ENCODE results near the gene KCNMB1.
"Not testable (repeated sequence)": the region's sequence is repeated elsewhere in the genome, so short reads cannot be mapped to it uniquely, and the experiment has no call there.

The KCNMB1 gene

GRCh38 chr5:170376526-170376925 is 12.6 kb downstream of the KCNMB1 start:
- DNase-seq (ENCODE audit: low spot score), result not testable (repeated sequence)

GRCh38 chr5:170375283-170375682 is 13.9 kb downstream of the KCNMB1 start:
- no peak for DNase-seq (ENCODE audit: low spot score)

DNA sequence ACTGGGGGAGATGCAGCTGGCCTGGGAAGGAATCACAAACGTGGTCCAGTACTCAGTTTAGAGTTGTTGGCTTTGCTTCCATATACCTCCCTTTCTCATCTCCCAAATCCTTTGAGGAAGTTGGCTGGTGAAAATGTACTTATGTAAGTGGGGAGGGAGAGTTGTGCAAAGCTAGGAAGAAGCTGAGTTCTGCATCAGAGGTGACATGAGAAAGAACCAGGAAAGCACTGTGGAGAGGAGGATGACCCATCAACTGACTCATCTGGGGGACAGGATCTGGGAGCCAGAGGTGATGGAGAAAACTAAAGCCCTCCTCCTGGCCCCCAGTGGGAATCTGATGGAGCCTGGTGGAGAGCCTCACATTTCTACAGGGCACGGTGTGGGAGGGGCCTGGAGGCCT is 16.2 kb downstream of the KCNMB1 start:
- DNase-seq (ENCODE audit: low spot score), result no peak

DNA sequence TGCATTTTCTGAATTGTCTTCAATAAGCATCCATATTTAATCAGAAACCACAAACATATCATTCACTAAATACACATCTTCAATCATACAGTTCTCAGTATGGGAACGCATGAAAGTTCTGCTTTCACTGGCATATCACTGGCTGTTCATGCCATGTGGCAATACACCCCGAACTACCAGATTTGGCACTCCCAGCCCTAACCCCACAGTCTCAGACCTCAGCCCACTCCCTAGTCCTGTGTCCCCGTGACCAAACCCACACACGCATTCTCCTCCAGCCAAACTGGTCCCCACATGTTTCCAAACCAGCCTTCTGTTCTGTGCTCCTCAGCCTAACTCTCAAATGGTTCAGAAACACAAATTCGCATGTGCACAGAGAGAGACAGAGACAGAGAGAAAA is 20.6 kb downstream of the KCNMB1 start:
- DNase-seq (ENCODE audit: low spot score), result no peak

DNA sequence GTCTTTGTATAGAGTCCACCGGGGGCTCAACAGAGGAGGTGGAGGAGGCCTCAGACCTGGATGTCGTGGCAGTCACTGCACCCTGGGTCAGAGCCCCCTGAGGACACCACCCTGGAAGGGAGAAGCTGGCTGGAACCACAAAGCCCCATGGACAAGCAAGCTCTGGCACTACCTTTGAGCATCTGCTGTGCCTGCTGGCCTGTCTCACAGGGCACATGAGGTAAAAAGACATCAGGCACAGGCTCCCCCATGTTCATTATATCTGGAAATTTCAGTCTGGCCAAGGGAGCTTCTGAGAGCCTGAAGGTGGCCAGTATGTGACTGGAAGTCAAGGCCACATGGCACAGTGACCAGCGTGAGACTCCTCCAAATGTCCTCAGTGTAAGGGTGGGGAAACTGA is 22.9 kb downstream of the KCNMB1 start:
- DNase-seq (ENCODE audit: low spot score), result no peak

- DNase-seq (ENCODE audit: low spot score), result no peak
Measured at GRCh38 chr5:170365831-170366230, 23.3 kb downstream of the KCNMB1 start.

- DNase-seq (ENCODE audit: low spot score), result no peak
Measured at GRCh38 chr5:170365011-170365410, 24.2 kb downstream of the KCNMB1 start.

DNA sequence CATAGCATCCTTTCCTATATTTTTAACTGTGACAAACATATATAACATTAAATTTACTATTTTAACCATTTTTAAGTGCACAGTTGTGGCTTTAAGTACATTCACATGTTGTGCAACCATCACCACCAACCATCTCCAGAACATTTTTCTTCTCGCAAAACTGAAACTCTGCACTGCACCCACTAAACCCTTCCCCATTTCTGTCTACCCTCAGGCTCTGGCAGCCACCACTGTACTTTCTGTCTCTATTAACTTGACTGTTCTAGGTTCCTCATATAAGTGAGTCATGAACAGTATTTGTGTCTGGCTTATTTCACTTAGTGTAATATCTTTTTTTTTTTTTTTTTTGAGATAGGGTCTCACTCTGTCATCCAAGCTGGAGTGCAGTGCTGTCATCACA is 25.5 kb downstream of the KCNMB1 start:
- no peak for DNase-seq (ENCODE audit: low spot score)

DNA sequence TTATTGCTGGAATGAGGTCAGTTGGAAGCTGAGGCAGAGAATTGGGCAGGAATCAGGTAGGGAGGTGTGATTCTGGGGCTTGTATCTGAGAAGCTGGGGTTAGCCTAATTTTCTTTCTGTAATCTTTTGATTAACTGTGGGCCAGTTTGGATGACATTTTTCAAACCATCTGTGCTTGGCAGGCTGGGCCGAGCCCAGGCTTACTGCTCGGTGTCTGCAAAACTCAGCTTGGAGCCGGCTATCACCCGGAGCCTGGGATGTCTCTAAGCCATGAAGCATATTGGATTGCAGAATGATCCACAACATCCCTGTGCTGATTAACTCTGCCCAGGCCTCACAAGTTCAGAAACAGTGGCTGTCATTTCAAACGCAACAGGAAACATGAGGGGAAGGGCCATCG is 26.5 kb downstream of the KCNMB1 start:
- DNase-seq (ENCODE audit: low spot score), result no peak

GRCh38 chr5:170362102-170362501 is 27.1 kb downstream of the KCNMB1 start:
- DNase-seq (ENCODE audit: low spot score), result no peak

GRCh38 chr5:170361616-170362015 is 27.6 kb downstream of the KCNMB1 start:
- no peak for DNase-seq (ENCODE audit: low spot score)

DNA sequence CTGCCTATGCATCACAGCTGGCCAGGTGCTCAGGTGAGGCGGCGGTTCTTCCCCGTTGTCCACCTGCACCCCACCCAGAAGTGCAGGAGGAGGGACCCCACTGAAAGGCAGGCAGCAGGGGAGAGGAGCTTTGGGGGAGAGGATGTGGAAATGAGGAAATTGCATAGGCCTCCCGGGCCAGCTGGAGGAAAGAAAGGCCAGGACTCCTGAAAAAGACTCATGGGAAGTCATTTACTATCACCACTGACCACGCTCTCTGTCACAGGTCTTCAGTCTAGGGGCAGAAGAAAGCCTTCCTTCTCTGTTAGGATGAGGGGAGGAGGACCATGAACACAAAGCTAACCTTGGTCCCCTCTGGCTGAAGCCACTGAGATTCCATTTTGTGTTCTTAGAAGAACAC is 28.1 kb downstream of the KCNMB1 start:
- DNase-seq (ENCODE audit: low spot score), result no peak

GRCh38 chr5:170360709-170361108 is 28.5 kb downstream of the KCNMB1 start:
- DNase-seq (ENCODE audit: low spot score), result no peak

DNA sequence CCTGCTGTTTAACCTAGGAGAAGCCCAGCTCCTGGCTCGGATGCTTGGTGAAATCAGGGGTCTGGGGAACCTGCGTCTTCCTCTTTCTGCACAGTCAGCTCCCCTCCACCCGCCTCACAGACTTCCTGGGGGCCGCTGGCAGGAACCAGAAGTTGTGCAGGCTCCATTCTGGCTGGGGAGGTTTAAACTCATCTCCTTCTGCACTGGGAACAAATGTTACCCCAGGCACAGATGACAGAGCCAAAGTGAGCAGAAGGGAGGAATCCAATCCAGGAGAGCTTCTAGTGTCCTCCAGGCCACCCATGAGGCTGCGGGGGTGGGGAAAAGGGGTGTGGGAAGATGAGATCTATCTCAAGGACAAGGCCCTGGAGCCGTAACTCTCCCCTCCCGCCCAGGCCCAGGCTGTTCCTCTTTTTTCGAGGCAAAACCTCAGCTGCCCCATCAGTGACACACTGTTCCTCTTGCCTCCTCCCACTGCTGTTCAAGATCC is 31.2 kb downstream of the KCNMB1 start:
- DNase-seq (ENCODE audit: low spot score), result no peak

DNA sequence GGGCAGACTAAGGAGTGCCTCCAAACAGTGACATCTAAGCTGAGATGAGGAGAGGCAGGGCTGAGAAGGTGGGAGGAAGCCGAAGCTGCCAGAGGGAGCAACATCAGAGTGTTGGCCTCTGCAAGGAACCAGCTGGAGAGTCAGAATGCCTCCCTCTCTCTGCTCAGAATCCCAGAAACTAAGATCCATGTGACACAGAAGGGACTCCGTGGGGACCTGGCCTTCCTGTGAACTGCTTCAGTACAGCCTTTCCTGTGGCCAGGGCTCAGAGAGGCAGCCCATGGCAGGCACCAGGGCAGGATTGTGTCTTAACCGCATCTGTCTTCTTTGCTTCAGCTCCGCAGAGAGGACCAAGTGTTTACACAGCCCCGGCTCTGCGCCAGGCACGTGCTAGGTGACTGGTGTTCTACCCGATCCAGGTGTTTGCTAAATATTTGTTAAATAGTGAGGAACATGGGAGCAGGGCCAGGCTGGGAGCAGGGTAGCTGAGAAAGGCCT is 33.5 kb downstream of the KCNMB1 start:
- DNase-seq (ENCODE audit: low spot score), result no peak

- no peak for DNase-seq (ENCODE audit: low spot score)
Measured at GRCh38 chr5:170353961-170354360, 35.2 kb downstream of the KCNMB1 start.

GRCh38 chr5:170353011-170353761 is 36.0 kb downstream of the KCNMB1 start:
- DNase-seq (ENCODE audit: low spot score), result no peak

DNA sequence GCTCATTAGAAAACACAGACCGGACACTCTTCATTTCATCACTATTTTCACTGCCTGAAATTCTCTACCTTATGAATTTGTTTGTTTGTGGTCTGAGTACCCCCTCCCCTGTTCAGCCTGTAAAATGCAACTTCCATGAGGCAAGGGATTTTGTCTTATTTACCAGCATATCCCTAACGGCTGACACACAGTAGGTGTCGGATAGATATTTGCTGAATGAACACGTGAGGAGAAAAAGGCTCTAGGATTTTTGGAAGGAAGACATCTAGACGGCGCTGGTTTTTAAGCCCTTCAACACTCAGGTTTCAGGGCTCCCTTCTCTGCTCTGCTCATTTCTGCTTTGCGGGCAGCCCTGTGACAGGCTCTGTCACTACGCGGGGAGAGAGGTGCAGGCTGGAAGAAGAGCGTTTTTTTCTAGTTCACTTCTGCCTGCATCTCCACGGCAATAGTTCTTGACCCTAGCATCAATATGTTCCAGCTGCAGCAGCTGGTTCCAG is 41.0 kb downstream of the KCNMB1 start:
- no peak for DNase-seq (ENCODE audit: low spot score)

GRCh38 chr5:170347022-170347567 is 42.1 kb downstream of the KCNMB1 start:
- DNase-seq (ENCODE audit: low spot score), result no peak

DNA sequence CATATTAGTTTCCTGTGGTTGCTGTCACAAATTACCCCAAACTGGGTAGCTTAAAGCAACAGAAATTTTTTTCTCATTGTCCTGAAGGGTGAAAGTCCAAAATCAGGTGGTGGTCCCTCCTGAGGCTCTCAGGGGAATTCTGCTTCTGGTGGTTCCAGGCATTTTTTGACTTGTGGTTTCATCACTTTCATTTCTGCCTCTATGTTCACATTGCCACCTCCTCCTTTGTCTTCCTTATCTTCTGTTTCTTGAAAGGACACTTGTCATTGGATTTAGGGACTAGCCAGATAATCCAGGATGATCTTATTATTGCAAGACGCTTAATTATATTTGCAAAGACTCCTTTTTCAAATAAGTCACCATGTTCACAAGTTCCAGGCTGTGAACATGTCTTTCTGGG is 43.2 kb downstream of the KCNMB1 start:
- DNase-seq (ENCODE audit: low spot score), result no peak

DNA sequence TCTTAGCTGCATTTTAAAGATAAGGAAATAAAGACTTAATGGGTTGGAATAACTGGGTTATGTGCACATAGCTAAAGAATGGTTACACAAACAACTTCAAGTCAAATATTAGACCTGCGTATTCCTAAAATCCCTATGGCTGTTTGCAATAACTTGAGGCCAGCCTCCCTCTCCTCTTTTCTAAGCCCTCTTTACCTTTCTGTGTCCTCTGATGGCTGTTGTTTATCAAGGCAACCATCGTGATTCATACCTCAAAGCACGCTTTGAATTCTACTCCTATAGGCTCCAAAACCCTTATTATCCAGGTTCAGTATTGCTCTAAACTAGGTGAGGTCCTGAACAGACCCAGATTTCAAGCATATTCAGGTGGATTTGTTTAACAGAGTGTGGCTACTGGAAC is 46.0 kb downstream of the KCNMB1 start:
- no peak for DNase-seq (ENCODE audit: low spot score)

DNA sequence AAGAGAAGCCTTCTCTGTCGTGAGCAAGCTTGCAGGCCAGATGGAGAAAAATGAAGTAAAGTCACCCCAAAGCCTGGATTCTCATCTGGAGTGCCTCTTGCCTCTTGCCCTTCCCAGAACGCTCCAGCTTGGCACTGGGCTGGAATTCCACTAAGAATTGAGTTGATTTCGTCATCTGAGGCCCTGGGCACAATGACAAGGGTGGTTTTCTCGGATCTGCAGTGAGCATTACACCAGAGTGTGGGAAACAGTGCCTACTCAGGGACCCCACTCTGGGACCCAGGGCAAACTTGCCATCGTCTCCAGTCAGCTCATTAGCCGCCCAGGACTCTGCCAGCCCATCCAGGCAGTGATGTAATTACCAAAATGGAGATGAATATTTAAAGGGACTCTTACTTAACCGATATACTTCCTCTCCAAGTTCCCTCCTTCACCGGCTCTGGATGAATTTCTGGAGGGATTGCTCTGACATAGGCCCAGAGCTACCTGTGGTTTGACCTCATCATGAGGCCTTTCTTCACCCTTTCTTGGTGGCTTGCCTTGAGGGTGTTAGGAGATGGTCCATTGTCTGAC is 46.9 kb downstream of the KCNMB1 start:
- no peak for DNase-seq (ENCODE audit: low spot score)

GRCh38 chr5:170341545-170341944 is 47.6 kb downstream of the KCNMB1 start:
- no peak for DNase-seq (ENCODE audit: low spot score)

All from ecto neural progenitor cell (in vitro differentiated cells).